Measurements from ENCODE around the gene CHD8.
"Not testable (repeated sequence)": the region's sequence is repeated elsewhere in the genome, so short reads cannot be mapped to it uniquely, and the experiment has no call there.

The CHD8 gene

GRCh38 chr14:21431126-21431525 lies 24.8 kb downstream of the CHD8 start:
- no peak for DNase-seq

- DNase-seq = peak in 1 of 2 experiments; percentile 61
Measured at GRCh38 chr14:21428930-21429329, 27.0 kb downstream of the CHD8 start.

DNA sequence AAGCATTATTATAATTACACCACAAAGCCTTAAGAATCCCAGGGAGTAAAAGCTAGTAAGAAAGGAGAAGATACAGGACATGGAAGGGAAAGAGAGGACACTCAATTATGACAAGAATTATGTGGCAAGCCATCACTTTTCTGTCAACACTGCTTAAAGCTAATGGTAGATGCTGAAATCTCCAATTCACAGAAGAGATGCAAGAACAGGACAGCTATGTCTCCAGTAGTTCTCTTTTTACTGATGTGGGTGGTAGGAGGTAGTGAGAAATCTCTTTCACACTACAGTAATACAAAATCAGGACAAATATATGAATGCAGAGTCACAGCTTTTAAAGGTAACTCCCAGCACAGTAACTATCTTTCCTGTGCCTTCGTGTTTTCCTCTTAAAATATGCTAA lies 29.2 kb downstream of the CHD8 start:
- DNase-seq = no peak

DNA sequence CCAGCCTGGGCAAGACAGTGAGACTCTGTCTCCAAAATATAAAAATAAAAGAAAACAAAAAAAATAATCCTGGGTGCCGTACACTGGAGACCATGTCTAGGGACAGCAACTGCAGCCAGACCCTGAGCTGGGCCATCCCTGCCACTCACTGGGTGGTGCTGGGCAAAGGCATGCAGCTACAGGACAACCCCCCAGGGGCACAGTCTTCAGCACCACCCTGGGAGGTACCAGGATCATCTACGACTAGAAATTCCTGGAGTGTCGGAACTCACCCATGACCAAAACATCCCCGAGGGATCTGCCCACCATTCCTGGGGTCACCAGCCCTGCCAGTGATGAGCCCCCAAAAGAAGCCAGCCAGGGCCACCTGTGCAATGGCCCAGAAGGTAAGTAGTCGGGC lies 36.4 kb downstream of the CHD8 start:
- no peak for DNase-seq

GRCh38 chr14:21415329-21415728 lies 40.6 kb downstream of the CHD8 start:
- no peak for DNase-seq

- no peak for DNase-seq
Measured at GRCh38 chr14:21414137-21414631, 41.7 kb downstream of the CHD8 start.

- no peak for DNase-seq
Measured at GRCh38 chr14:21408147-21408546, 47.8 kb downstream of the CHD8 start.

- no peak for DNase-seq
Measured at GRCh38 chr14:21406213-21406612, 49.7 kb downstream of the CHD8 start.

GRCh38 chr14:21405097-21405496 lies 50.8 kb downstream of the CHD8 start:
- no peak for DNase-seq

GRCh38 chr14:21399311-21399870 lies 56.5 kb downstream of the CHD8 start:
- DNase-seq = no peak

- DNase-seq = no peak
Measured at GRCh38 chr14:21398901-21399300, 57.0 kb downstream of the CHD8 start.

DNA sequence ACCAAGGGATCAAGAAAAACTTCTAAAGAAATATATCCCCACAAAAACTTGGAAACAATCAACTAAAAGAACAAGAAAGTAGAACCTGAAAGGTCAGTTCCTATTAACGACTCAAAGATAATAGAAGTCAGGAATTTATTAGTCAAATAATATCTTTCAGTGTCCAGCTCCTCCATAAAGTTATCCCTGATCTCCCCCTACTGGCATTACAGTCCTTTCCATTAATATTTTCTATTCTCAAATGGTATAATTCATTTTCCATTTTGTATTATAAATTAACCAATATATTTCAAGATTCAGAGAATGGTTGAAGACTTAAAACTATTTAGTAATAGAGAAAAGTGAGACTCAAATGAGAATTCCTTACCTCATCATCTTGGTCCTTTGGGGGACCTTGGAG lies 60.5 kb downstream of the CHD8 start:
- DNase-seq = no peak

- no peak for DNase-seq
Measured at GRCh38 chr14:21385188-21385904, 70.6 kb downstream of the CHD8 start.

- DNase-seq = no peak
Measured at GRCh38 chr14:21384494-21384851, 71.5 kb downstream of the CHD8 start.

GRCh38 chr14:21383848-21384493 lies 72.0 kb downstream of the CHD8 start, which contains the start of gene SUPT16H:
Gene SUPT16H, minus strand, starts transcription at chr14:21384019. Its CDS starts 92 bp downstream, at chr14:21383927.
- peak; percentile 97 to 98 for DNase-seq

DNA sequence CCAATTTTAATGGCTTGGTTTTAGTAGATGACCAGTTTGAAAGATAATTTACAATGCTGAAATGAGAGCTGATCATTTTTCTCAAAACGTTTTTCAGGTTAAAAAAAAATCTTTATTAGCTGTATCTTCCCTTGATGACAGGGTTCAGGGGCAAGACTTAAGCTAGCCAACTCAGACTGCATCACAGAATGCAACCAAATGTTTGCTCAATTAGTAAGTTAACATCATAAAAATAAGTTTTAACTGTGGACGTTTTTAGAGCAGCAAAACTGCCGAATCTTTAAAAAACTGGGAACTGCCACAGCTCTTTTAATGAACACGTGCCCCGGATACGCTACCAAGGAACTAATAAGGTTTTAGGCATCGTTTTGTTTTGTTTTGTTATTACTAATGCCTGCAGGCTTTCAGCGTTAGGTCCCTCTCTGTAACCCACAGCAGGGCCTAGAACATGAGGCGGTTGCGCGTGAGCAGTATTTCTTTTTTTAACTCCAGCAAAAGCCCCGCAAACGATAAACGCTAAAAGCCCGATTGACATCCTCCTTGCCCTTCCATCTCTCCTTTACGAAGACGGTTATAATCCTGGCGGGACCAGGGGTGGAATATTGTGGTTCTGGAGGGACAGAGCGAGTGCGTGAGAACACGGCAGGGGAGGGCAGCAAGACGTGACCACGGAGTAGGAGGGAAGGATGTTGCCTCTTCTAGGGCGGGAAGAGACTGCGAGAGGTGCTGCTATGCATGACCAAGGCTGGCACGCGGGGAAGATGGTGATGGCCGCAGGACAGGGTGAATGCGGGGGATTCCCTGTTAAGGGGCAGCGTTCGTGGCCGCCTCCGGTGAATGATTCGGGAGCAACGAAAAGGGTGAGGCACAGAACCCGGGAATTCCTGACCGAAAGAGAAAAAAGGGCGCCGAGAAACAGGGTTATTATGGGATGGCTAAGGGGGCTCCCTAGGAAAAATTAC lies 72.8 kb downstream of the CHD8 start:
- peak in 1 of 2 experiments; percentile 57 for DNase-seq

DNA sequence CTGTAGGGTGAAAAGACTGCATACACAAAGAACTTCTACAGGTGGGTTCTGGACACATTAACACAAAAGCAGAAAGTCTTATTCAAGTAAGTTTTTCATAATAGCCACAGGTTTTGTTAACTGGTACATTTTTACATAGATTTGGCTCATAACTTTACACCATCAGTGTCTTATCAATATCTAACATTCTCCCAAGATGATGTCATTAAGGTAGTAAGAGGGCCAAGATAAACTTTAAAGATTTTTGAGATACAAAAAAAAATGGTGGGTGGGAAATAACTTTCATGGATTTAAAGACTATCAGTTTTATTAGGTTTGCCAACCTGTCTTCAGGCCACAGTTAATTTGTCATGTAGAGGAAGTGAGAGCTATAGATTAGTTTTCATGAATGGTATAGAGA lies 73.8 kb downstream of the CHD8 start:
- DNase-seq = no peak

DNA sequence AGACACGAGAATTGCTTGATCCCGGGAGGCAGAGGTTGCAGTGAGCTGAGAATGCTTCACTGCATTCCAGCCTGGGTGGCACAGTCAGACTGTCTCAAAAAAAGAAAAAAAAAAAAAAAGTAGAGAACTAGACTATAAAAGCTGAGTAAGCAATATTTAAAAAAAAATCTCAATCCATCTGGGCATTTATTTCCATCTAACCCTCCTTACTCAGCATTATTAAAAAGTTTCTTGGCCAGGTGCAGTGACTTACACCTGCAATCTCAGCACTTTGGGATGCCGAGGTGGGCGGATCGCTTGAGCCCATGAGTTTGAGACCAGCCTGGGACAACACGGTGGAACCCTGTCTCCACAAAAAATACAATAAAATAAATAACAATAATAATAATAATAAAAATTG lies 76.6 kb downstream of the CHD8 start:
- no peak for DNase-seq

DNA sequence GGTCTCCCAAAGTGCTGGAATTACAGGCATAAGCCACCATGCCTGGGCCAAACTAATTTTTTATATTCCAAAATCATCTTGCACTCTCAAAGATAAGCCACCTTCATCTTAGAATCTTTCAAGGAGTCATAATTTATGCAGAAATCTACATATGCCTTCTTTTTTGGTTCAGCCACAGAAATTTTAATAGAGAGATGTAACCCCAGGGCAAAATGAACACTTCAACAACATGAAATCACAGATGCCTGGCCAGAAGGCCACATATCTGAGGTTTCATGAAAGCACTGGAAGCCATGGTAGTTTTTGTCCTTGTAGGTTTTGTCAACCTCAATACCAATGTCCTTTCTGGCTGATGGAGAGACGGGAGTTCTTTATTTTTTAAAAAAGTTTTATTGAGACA lies 81.9 kb downstream of the CHD8 start:
- no peak for DNase-seq

- DNase-seq = not testable (repeated sequence)
Measured at GRCh38 chr14:21372814-21373213, 83.1 kb downstream of the CHD8 start.

- DNase-seq = no peak
Measured at GRCh38 chr14:21369949-21370679, 85.8 kb downstream of the CHD8 start.

- DNase-seq = no peak
Measured at GRCh38 chr14:21367582-21368144, 88.3 kb downstream of the CHD8 start.
